Neural progenitor cell (in vitro differentiated cells): Measurements from ENCODE around the gene ACOX3. TPM values are rescaled to one million over a fixed set of nuclear protein-coding genes. Genes with fewer than 3 reads are reported as not detected.

ENCODE experiments used
- DNase-seq: peaks from one replicate; pipeline ENCODE4 v3.0.0-alpha.2; 2016; ENCODE audit warnings: low spot score
- H2AFZ ChIP-seq: fragments of 200-600 bp; sonication (generic); replicated peaks from 2 replicates; pipeline ENCODE4 v1.6.1; 2016; ENCODE audit warnings: antibody characterized with exemption
- H3F3A ChIP-seq: fragments of 200-600 bp; sonication (generic); 2 replicates; pipeline ENCODE4 v1.6.1; 2016; ENCODE audit warnings: antibody characterized with exemption, low read depth
- H3K27ac ChIP-seq: fragments of 200-600 bp; sonication (generic); 2 replicates; pipeline ENCODE4 v1.5.1; 2016; ENCODE audit warnings: mild to moderate bottlenecking
- H3K27me3 ChIP-seq: fragments of 200-600 bp; sonication (generic); 2 replicates; pipeline ENCODE4 v1.6.1; 2016; ENCODE audit warnings: mild to moderate bottlenecking, moderate library complexity
- H3K36me3 ChIP-seq: fragments of 200-600 bp; sonication (generic); 2 replicates; pipeline ENCODE4 v1.5.1; 2016
- H3K4me1 ChIP-seq: fragments of 200-600 bp; sonication (generic); 2 replicates; pipeline ENCODE4 v1.6.1; 2016; ENCODE audit warnings: mixed run types
- H3K4me2 ChIP-seq: fragments of 200-600 bp; sonication (generic); 2 replicates; pipeline ENCODE4 v1.6.1; 2016
- H3K4me3 ChIP-seq: fragments of 200-600 bp; sonication (generic); 2 replicates; pipeline ENCODE4 v1.5.1; 2016
- H3K79me2 ChIP-seq: fragments of 200-600 bp; sonication (generic); 2 replicates; pipeline ENCODE4 v1.6.1; 2016; ENCODE audit warnings: low read depth
- H3K9ac ChIP-seq: fragments of 200-600 bp; sonication (generic); 2 replicates; pipeline ENCODE4 v1.6.1; 2016
- H3K9me3 ChIP-seq: fragments of 200-600 bp; sonication (generic); 2 replicates; pipeline ENCODE4 v1.5.1; 2016; ENCODE audit warnings: low read depth
- H4K20me1 ChIP-seq: fragments of 200-600 bp; sonication (generic); 2 replicates; pipeline ENCODE4 v1.6.1; 2016; ENCODE audit warnings: low read depth
- H3K27ac Mint-ChIP-seq: 3 replicates; pipeline ENCODE4 v1.8.0; 2021; ENCODE audit warnings: mixed read lengths
- H3K27me3 Mint-ChIP-seq: 2 replicates; pipeline ENCODE4 v1.8.0; 2022; ENCODE audit warnings: low read depth, mild to moderate bottlenecking, inconsistent platforms, moderate library complexity, mixed read lengths; ENCODE audit not compliant: insufficient read depth
- H3K36me3 Mint-ChIP-seq: 3 replicates; pipeline ENCODE4 v1.8.0; 2021; ENCODE audit warnings: mixed read lengths
- H3K4me1 Mint-ChIP-seq: 3 replicates; pipeline ENCODE4 v1.8.0; 2021; ENCODE audit warnings: mixed read lengths
- H3K4me3 Mint-ChIP-seq: 3 replicates; pipeline ENCODE4 v1.8.0; 2021; ENCODE audit warnings: mild to moderate bottlenecking, moderate library complexity, mixed read lengths
- H3K9me3 Mint-ChIP-seq: 3 replicates; pipeline ENCODE4 v1.8.0; 2020; ENCODE audit warnings: mixed read lengths
- EZH2 ChIP-seq: fragments of 200-600 bp; sonication (generic); IDR thresholded peaks from 2 replicates; pipeline ENCODE4 v1.6.1; 2017; ENCODE audit warnings: antibody characterized with exemption, mild to moderate bottlenecking, moderate library complexity
- EZH2phosphoT487 ChIP-seq: fragments of 200-600 bp; sonication (generic); IDR thresholded peaks from 2 replicates; pipeline ENCODE4 v1.6.1; 2017; ENCODE audit warnings: antibody characterized with exemption
- total RNA-seq: library from RNA; depleted of rRNA; stranded (reverse); fragments of >200 nt; gene quantifications from 2 replicates; pipeline ENCODE4 v1.2.3, GENCODE V29; 2015; ENCODE audit warnings: low replicate concordance
- TF ChIP-seq, protein P1 (sequence below): fragments of 200-600 bp; sonication (generic); IDR thresholded peaks from 2 replicates; pipeline ENCODE4 v1.5.1; 2017; ENCODE audit warnings: antibody characterized with exemption, mild to moderate bottlenecking

The ACOX3 gene
- total RNA-seq, 1 donor from 2014 or later: 14.0 TPM

DNA sequence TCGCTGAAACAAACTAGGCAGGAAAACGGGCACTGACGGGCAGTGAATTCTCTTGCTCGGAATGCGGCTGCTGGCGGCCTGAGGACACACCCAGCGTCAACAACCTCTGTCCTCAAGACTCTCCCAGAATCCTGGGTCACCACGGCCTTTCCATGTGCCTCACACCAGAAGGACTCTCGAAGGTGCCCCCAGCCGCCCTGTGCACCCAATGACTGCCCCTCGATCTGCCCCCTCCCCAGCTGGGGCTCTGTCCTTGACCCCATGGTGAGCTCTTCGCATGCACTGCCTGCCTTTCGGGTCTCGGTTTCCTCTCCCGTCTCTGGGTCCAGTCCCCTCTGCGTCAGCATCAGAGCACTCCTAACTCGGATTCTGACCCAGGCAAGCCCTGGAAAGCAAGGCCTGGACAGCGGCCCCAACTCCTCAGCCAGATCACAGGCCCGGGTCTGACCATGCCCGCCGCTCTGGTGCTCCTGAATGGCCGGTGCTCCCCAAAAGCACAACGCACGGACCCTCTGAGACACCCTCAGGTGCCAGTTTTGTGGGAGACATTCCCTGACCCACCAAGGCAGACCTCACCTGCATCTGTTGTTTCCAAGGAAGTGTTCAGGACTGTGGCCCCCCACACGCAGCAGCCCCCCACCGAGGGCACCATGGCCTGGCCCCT, 56.0 kb downstream of the ACOX3 start:
- H3K9me3 Mint-ChIP-seq: no peaks in the 10 kb centered on the region
- TF ChIP-seq EZH2 (no peak), EZH2phosphoT487 (no peak)
- TF ChIP-seq, protein P1, sequence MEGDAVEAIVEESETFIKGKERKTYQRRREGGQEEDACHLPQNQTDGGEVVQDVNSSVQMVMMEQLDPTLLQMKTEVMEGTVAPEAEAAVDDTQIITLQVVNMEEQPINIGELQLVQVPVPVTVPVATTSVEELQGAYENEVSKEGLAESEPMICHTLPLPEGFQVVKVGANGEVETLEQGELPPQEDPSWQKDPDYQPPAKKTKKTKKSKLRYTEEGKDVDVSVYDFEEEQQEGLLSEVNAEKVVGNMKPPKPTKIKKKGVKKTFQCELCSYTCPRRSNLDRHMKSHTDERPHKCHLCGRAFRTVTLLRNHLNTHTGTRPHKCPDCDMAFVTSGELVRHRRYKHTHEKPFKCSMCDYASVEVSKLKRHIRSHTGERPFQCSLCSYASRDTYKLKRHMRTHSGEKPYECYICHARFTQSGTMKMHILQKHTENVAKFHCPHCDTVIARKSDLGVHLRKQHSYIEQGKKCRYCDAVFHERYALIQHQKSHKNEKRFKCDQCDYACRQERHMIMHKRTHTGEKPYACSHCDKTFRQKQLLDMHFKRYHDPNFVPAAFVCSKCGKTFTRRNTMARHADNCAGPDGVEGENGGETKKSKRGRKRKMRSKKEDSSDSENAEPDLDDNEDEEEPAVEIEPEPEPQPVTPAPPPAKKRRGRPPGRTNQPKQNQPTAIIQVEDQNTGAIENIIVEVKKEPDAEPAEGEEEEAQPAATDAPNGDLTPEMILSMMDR: no peak
- H3K4me3 ChIP-seq: no peak overlapping the region
- peak overlapping the region; percentile 54 for H3K27ac Mint-ChIP-seq
- H3K79me2 ChIP-seq: no peaks in the 10 kb centered on the region
- H3K4me2 ChIP-seq: no peak overlapping the region
- H3K27ac ChIP-seq: no peak overlapping the region
- H3K9me3 ChIP-seq: no peaks in the 10 kb centered on the region
- no peak overlapping the region for H3K9ac ChIP-seq
- no peak for DNase-seq
- peaks cover 6% of the 10 kb centered on the region for H3K27me3 Mint-ChIP-seq
- no peaks in the 10 kb centered on the region for H3F3A ChIP-seq
- H3K4me1 ChIP-seq: no peaks in the 10 kb centered on the region
- no peak overlapping the region for H2AFZ ChIP-seq
- H3K4me1 Mint-ChIP-seq: peaks cover 14% of the 10 kb centered on the region
- no peaks in the 10 kb centered on the region for H3K27me3 ChIP-seq
- no peak overlapping the region for H3K4me3 Mint-ChIP-seq
- peaks cover 12% of the 10 kb centered on the region for H3K36me3 Mint-ChIP-seq
- H3K36me3 ChIP-seq: no peaks in the 10 kb centered on the region
- no peaks in the 10 kb centered on the region for H4K20me1 ChIP-seq

DNA sequence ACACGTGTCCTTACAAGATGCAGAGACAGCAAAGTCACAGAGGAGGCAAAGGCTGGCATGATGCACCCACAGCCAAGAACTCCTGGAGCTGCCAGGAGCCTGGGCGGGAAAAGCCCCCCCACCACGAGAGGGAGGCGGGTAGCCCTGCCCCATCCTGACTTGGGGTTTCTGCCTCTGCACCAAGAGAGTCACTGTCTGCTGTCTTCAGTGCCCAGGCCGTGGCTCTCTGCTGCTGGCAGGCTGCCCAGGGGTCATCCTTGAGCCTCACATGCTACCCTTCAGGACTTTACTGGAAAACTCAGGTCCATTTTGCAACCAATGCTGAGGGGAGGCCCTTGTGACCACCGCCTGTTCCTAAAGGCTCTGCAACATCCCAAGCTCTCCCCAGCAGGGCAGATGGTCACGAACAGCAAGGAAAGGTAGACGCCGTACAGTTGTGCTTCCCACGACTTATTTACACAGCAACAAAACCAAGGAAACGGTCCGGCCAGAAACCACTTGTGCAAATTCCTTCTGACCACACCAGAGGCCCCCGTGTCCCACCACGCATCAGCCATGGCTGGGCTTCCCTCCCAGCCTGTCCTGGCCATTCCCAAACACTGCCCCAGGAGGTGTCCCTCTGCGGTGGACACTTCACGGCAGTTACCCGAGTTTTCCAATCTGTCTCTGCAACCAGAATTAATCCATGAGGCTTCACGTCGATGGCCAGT, 56.9 kb downstream of the ACOX3 start:
- Mint-ChIP-seq H3K4me3 (no peak overlapping the region), H3K27me3 (peaks cover 6% of the 10 kb centered on the region), H3K9me3 (no peaks in the 10 kb centered on the region), H3K4me1 (peaks cover 14% of the 10 kb centered on the region), H3K36me3 (peaks cover 12% of the 10 kb centered on the region), H3K27ac (peak overlapping the region; percentile 54)
- Histone ChIP-seq H2AFZ (no peak overlapping the region), H3K9me3 (no peaks in the 10 kb centered on the region), H3F3A (no peaks in the 10 kb centered on the region), H3K79me2 (no peaks in the 10 kb centered on the region), H3K4me2 (no peak overlapping the region), H3K27me3 (no peaks in the 10 kb centered on the region), H3K36me3 (no peaks in the 10 kb centered on the region), H3K9ac (no peak overlapping the region), H3K27ac (no peak overlapping the region), H4K20me1 (no peaks in the 10 kb centered on the region), H3K4me3 (no peak overlapping the region), H3K4me1 (no peaks in the 10 kb centered on the region)
- no peak for TF ChIP-seq EZH2phosphoT487
- TF ChIP-seq EZH2: no peak
- TF ChIP-seq, protein P1: no peak
- no peak for DNase-seq

DNA sequence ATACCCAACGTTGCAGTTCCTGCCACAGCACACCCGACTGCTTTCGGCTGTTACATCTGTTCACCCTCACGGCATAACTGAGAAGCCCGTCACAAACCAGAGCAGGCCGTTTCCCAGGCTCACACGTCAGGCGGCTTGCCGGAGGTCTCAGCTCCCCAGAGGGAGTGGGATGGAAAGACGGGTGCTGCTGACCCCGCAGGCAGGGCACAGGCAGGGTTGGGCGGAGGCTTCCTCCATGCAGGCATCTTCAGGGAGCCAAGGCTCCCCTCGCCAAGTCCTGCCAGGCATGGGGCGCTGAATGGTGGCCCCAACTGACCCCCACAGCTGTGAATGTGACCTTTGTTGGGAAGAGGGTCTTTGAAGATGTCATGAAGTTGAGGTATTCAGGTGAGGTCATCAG, 57.5 kb downstream of the ACOX3 start:
- TF ChIP-seq EZH2: no peak
- no peak for TF ChIP-seq EZH2phosphoT487
- TF ChIP-seq, protein P1: no peak
- no peak for DNase-seq
- Histone ChIP-seq H3K4me3 (no peak overlapping the region), H3F3A (no peaks in the 10 kb centered on the region), H3K27me3 (no peaks in the 10 kb centered on the region), H3K36me3 (no peaks in the 10 kb centered on the region), H3K4me2 (no peak overlapping the region), H4K20me1 (no peaks in the 10 kb centered on the region), H2AFZ (no peak overlapping the region), H3K79me2 (no peaks in the 10 kb centered on the region), H3K9me3 (no peaks in the 10 kb centered on the region), H3K9ac (no peak overlapping the region), H3K4me1 (no peaks in the 10 kb centered on the region), H3K27ac (no peak overlapping the region)
- Mint-ChIP-seq H3K27ac (no peak overlapping the region), H3K36me3 (peaks cover 12% of the 10 kb centered on the region), H3K4me1 (peaks cover 14% of the 10 kb centered on the region), H3K4me3 (no peak overlapping the region), H3K27me3 (peaks cover 4% of the 10 kb centered on the region), H3K9me3 (no peaks in the 10 kb centered on the region)
